HL-60 (cell line): ENCODE data around the gene AGPAT4.

Source experiments
- DNase-seq, 2 experiments: peaks; one replicate each; pipeline ENCODE4 v3.0.0-alpha.2; 2010 to 2020; ENCODE audit warnings: low read depth in 1 of 2, low spot score in 1 of 2
- H3K27ac ChIP-seq: fragments of 250-450 bp; sonication (Bioruptor Pico); replicated peaks from 2 replicates; pipeline ENCODE4 v1.5.1; 2020; ENCODE audit warnings: mild to moderate bottlenecking, moderate library complexity
- H3K27me3 ChIP-seq: fragments of 250-450 bp; sonication (Bioruptor Pico); 2 replicates; pipeline ENCODE4 v1.5.1; 2021; ENCODE audit warnings: mild to moderate bottlenecking, moderate library complexity; ENCODE audit not compliant: insufficient read depth, poor library complexity, severe bottlenecking
- H3K4me3 ChIP-seq: replicated peaks from 2 replicates; pipeline ENCODE4 v1.5.1; 2011; ENCODE audit warnings: mild to moderate bottlenecking, control low read depth, low read length; ENCODE audit not compliant: insufficient read depth
- GABPA ChIP-seq: IDR thresholded peaks from 2 replicates; pipeline ENCODE4 v1.6.1; 2012; ENCODE audit warnings: low read depth
- POLR2AphosphoS5 ChIP-seq: IDR thresholded peaks from 2 replicates; pipeline ENCODE4 v1.6.1; 2012; ENCODE audit warnings: low read depth
- SPI1 ChIP-seq: IDR thresholded peaks from 2 replicates; pipeline ENCODE4 v1.6.1; 2012; ENCODE audit warnings: low read depth, mild to moderate bottlenecking, borderline replicate concordance
- TF ChIP-seq, protein P1 (sequence below): IDR thresholded peaks from one replicate; pipeline ENCODE4 v1.5.1; 2011; ENCODE audit warnings: low read length, control low read depth, inconsistent platforms; ENCODE audit not compliant: insufficient read depth
- TF ChIP-seq, protein P2 (sequence below): IDR thresholded peaks from 2 replicates; pipeline ENCODE4 v1.6.1; 2012; ENCODE audit warnings: low read depth; ENCODE audit not compliant: insufficient replicate concordance

The AGPAT4 gene

DNA sequence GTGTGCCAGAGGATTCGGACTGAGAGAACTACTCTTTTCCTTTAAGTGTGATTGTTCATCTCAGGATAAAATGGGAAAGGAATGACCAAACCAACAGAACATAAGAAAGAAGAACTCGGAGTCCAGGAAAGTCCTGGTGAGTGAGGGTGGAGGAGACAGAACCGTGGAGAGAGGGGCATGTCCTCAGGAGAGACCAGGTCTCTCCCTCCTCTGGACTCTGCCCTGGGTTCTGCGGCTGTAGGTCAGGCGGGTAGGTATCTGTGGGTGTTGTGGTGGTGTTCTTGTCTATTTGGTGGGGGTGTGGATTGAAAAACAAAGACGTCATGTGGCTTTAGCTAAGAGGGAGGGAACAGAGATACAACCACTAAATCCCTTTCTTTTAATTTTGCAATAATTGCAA is 29.1 kb upstream of the AGPAT4 start:
- no peak for DNase-seq
- Histone ChIP-seq H3K4me3 (no peak overlapping the region), H3K27ac (no peak overlapping the region), H3K27me3 (peaks cover 2% of the 10 kb centered on the region)
- no peak for TF ChIP-seq POLR2AphosphoS5
- no peak for TF ChIP-seq SPI1
- TF ChIP-seq GABPA = no peak
- TF ChIP-seq, protein P1, sequence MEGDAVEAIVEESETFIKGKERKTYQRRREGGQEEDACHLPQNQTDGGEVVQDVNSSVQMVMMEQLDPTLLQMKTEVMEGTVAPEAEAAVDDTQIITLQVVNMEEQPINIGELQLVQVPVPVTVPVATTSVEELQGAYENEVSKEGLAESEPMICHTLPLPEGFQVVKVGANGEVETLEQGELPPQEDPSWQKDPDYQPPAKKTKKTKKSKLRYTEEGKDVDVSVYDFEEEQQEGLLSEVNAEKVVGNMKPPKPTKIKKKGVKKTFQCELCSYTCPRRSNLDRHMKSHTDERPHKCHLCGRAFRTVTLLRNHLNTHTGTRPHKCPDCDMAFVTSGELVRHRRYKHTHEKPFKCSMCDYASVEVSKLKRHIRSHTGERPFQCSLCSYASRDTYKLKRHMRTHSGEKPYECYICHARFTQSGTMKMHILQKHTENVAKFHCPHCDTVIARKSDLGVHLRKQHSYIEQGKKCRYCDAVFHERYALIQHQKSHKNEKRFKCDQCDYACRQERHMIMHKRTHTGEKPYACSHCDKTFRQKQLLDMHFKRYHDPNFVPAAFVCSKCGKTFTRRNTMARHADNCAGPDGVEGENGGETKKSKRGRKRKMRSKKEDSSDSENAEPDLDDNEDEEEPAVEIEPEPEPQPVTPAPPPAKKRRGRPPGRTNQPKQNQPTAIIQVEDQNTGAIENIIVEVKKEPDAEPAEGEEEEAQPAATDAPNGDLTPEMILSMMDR = no peak
- TF ChIP-seq, protein P2, sequence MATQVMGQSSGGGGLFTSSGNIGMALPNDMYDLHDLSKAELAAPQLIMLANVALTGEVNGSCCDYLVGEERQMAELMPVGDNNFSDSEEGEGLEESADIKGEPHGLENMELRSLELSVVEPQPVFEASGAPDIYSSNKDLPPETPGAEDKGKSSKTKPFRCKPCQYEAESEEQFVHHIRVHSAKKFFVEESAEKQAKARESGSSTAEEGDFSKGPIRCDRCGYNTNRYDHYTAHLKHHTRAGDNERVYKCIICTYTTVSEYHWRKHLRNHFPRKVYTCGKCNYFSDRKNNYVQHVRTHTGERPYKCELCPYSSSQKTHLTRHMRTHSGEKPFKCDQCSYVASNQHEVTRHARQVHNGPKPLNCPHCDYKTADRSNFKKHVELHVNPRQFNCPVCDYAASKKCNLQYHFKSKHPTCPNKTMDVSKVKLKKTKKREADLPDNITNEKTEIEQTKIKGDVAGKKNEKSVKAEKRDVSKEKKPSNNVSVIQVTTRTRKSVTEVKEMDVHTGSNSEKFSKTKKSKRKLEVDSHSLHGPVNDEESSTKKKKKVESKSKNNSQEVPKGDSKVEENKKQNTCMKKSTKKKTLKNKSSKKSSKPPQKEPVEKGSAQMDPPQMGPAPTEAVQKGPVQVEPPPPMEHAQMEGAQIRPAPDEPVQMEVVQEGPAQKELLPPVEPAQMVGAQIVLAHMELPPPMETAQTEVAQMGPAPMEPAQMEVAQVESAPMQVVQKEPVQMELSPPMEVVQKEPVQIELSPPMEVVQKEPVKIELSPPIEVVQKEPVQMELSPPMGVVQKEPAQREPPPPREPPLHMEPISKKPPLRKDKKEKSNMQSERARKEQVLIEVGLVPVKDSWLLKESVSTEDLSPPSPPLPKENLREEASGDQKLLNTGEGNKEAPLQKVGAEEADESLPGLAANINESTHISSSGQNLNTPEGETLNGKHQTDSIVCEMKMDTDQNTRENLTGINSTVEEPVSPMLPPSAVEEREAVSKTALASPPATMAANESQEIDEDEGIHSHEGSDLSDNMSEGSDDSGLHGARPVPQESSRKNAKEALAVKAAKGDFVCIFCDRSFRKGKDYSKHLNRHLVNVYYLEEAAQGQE = no peak

- Histone ChIP-seq H3K4me3 (no peak overlapping the region), H3K27ac (no peak overlapping the region), H3K27me3 (peaks cover 2% of the 10 kb centered on the region)
- TF ChIP-seq SPI1 (no peak), POLR2AphosphoS5 (no peak), GABPA (no peak)
- TF ChIP-seq, protein P1 = no peak
- TF ChIP-seq, protein P2 = no peak
- no peak for DNase-seq
Observed at GRCh38 chr6:161301338-161301737, 27.5 kb upstream of the AGPAT4 start.

- no peak overlapping the region for H3K4me3 ChIP-seq
- DNase-seq = no peak
- TF ChIP-seq POLR2AphosphoS5 = no peak
- TF ChIP-seq, protein P1 = no peak
- no peak for TF ChIP-seq GABPA
- TF ChIP-seq, protein P2 = no peak
- no peak for TF ChIP-seq SPI1
- peaks cover 2% of the 10 kb centered on the region for H3K27me3 ChIP-seq
- no peak overlapping the region for H3K27ac ChIP-seq
Observed at GRCh38 chr6:161300823-161301222, 27.0 kb upstream of the AGPAT4 start.
